GM12872 (cell line): ENCODE results near the gene LY6G5C.

Experiments used
- TF ChIP-seq, protein P1 (sequence below): IDR thresholded peaks from 3 replicates; pipeline ENCODE4 v1.5.1; 2011; ENCODE audit warnings: low read depth, mild to moderate bottlenecking, low read length, moderate library complexity; ENCODE audit not compliant: insufficient read depth

LY6G5C gene

DNA sequence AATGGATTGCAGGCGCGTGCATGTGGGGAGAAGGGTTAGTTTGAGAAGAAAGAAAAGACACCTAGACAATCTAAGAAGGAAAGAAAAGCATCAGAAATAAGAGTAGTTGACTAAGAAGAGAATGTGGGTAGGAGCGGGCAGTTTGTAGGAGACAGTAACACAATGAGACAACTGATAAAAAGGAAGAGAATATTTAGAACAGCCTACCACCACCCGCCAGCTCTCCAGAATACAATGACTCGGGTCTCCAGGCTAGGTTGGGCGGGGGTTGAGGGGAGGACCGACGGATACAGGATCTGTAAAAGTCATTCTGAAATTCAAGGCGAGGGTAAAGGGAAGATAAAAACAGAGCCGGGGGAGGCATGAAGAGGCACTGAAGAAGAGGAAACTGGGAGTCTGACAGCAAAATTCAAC is 21.5 kb upstream of the LY6G5C start:
- TF ChIP-seq, protein P1, sequence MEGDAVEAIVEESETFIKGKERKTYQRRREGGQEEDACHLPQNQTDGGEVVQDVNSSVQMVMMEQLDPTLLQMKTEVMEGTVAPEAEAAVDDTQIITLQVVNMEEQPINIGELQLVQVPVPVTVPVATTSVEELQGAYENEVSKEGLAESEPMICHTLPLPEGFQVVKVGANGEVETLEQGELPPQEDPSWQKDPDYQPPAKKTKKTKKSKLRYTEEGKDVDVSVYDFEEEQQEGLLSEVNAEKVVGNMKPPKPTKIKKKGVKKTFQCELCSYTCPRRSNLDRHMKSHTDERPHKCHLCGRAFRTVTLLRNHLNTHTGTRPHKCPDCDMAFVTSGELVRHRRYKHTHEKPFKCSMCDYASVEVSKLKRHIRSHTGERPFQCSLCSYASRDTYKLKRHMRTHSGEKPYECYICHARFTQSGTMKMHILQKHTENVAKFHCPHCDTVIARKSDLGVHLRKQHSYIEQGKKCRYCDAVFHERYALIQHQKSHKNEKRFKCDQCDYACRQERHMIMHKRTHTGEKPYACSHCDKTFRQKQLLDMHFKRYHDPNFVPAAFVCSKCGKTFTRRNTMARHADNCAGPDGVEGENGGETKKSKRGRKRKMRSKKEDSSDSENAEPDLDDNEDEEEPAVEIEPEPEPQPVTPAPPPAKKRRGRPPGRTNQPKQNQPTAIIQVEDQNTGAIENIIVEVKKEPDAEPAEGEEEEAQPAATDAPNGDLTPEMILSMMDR: no peak

- TF ChIP-seq, protein P1: no peak
Measured at GRCh38 chr6:31701666-31702404, 21.0 kb upstream of the LY6G5C start.

DNA sequence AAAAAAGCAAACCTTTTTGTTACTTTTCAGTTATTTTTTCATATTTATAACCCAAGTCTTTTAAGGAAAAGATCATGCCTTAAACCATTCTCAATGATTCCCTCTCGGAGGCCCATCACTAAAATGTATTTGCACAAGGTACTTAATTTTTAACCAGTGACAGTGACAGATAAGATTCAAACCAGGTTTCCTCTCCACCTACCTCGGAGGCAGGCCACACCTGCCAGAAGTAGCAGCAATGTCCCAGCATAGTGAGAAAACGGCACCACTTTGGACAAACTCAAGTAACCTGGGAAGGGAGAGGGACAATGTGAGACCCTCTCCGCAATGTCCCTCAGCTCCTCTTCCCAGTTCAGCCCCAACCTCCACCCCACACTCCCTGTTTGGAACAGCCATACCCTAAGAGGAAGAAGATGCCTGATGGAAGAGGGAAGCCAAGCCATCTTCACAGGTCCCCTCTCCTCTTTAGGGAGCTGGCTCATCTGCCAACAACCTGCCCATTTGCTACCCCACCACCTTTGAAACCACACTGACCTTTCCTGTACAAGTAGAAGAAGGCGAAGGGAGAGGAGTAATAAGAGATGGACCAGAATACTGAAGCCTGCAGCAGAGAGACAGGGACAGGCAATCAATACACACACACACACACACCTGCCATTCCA is 20.0 kb upstream of the LY6G5C start:
- TF ChIP-seq, protein P1: no peak

GRCh38 chr6:31697555-31697954 is 16.7 kb upstream of the LY6G5C start:
- TF ChIP-seq, protein P1: no peak

DNA sequence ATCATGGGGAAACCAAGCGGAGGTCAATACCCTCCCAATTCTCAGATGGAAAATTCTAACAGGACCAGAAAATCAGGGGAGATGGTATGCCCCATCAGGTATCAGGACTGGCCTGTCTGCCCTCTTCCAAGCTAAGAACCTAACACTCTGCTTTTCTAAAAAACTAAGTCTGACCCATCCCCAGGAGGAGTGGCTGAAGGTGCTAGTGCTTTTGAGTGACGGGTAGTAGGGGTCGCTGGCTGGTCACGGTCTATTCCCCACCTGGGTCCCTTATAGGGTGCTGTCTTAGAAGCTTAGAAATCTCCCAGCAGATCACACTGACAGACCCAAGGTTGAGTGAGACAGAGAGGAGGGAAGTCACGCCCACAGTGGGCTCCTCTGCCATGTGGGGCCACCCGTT is 12.7 kb upstream of the LY6G5C start:
- TF ChIP-seq, protein P1: no peak

- TF ChIP-seq, protein P1: no peak
Measured at GRCh38 chr6:31692886-31693285, 12.0 kb upstream of the LY6G5C start.

DNA sequence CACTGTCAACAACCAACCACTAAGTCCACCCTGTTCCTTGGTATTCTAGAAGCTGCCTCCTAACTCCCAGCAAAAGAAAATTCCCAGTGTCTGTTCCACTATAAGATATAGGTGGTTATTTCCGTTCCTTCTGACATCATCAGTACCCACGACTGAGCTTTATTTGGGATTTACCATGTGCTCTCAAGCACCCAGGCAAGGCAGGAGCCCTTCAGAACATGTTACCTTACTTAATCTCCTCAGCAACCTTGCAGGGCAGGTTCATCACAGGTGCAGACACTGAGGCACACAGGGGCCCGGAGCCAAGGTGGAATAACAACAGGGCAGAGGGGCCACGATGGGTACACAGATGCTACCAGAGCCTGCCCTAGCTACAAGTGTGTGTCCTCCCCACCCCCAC is 11.5 kb upstream of the LY6G5C start:
- TF ChIP-seq, protein P1: no peak
